BLaER1 treated with 17β-estradiol and CSF1 and Interleukin-3, amounts not matched to agents 10 nM and 100 nM (cell line): ENCODE measurements around the gene IGHMBP2.
A peak's percentile ranks its signal among the peaks of the same experiment; 100 is the strongest.

ENCODE experiments used
- H3K27ac ChIP-seq, 11 experiments: shearing (Covaris generic); formaldehyde crosslinking; 2 replicates each; pipeline ENCODE4 v1.8.1; 2022
- H3K27me3 ChIP-seq, 11 experiments: shearing (Covaris generic); formaldehyde crosslinking; 2 replicates each; pipeline ENCODE4 v1.8.1; 2022
- H3K36me3 ChIP-seq, 11 experiments: shearing (Covaris generic); formaldehyde crosslinking; 2 replicates each; pipeline ENCODE4 v1.8.1; 2022
- H3K4me1 ChIP-seq, 10 experiments: shearing (Covaris generic); formaldehyde crosslinking; 2 replicates each; pipeline ENCODE4 v1.8.1; 2022
- H3K4me2 ChIP-seq, 11 experiments: shearing (Covaris generic); formaldehyde crosslinking; 2 replicates each; pipeline ENCODE4 v1.8.1; 2022
- H3K4me3 ChIP-seq, 10 experiments: shearing (Covaris generic); formaldehyde crosslinking; 2 replicates each; pipeline ENCODE4 v1.8.1; 2022
- H3K9ac ChIP-seq, 11 experiments: shearing (Covaris generic); formaldehyde crosslinking; 2 replicates each; pipeline ENCODE4 v1.8.1; 2022
- H3K9me3 ChIP-seq, 11 experiments: shearing (Covaris generic); formaldehyde crosslinking; replicated peaks in 1 of 11; 2 replicates each; pipeline ENCODE4 v1.8.1; 2022
- H4K20me1 ChIP-seq, 11 experiments: shearing (Covaris generic); formaldehyde crosslinking; 2 replicates each; pipeline ENCODE4 v1.8.1; 2022
- Cebpa-rat ChIP-seq, 11 experiments: shearing (Covaris generic); IDR thresholded peaks; 2 replicates each; pipeline ENCODE4 v1.8.1; 2022

The IGHMBP2 gene

GRCh38 chr11:68974421-68975194 is 70.9 kb downstream of the IGHMBP2 start:
- no peak overlapping the region for H3K4me2 ChIP-seq
- H3K4me3 ChIP-seq, result no peak overlapping the region
- no peak overlapping the region for H3K27ac ChIP-seq
- H3K36me3 ChIP-seq, result no peaks in the 10 kb centered on the region
- no peak overlapping the region for H3K9ac ChIP-seq
- TF ChIP-seq Cebpa-rat (IDR thresholded peaks at IDR 0.05), result no peak
- H3K9me3 ChIP-seq, result no peaks in the 10 kb centered on the region
- peaks cover 11 to 22% (median 20%) of the 10 kb centered on the region in 10 experiments for H3K4me1 ChIP-seq
- H3K27me3 ChIP-seq, result peaks cover 0 to 21% (median 14%) of the 10 kb centered on the region in 11 experiments; a peak in 14 of 22 replicates
- H4K20me1 ChIP-seq, result peaks cover 0 to 23% (median 8%) of the 10 kb centered on the region in 11 experiments; a peak in 9 of 22 replicates

DNA sequence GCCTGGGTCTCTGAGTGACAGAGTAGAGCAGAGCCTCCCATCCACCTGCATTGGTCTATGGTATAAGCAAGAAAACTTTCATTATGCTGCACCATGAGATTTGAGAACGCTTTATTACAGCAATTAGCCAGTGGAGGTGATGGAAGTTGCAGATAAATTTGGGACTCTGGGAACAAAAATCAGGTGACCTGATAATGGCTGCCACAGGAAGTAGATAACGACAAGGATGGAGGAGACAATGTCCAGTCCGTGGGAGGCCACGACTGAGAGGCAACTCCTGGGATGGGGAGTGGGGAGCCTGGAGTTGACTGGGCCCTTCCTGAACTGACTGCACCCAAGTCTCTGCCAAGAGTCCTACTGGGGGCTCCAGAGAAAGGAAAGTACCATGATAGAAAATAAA is 72.4 kb downstream of the IGHMBP2 start:
- no peak for TF ChIP-seq Cebpa-rat (IDR thresholded peaks at IDR 0.05)
- H3K27ac ChIP-seq, result no peak overlapping the region
- peaks cover 0 to 37% (median 8%) of the 10 kb centered on the region in 11 experiments; a peak in 9 of 22 replicates for H4K20me1 ChIP-seq
- H3K27me3 ChIP-seq, result peaks cover 0 to 27% (median 20%) of the 10 kb centered on the region in 11 experiments; a peak in 16 of 22 replicates
- H3K4me1 ChIP-seq, result peaks cover 21 to 36% (median 33%) of the 10 kb centered on the region in 10 experiments
- H3K36me3 ChIP-seq, result no peaks in the 10 kb centered on the region
- no peaks in the 10 kb centered on the region for H3K9me3 ChIP-seq
- no peak overlapping the region for H3K9ac ChIP-seq
- H3K4me3 ChIP-seq, result no peak overlapping the region
- H3K4me2 ChIP-seq, result no peak overlapping the region

- Histone ChIP-seq H4K20me1 (peaks cover 0 to 37% (median 8%) of the 10 kb centered on the region in 11 experiments; a peak in 9 of 22 replicates), H3K4me3 (no peak overlapping the region), H3K27ac (no peak overlapping the region), H3K27me3 (peaks cover 0 to 27% (median 19%) of the 10 kb centered on the region in 11 experiments; a peak in 16 of 22 replicates), H3K4me2 (no peak overlapping the region), H3K36me3 (no peaks in the 10 kb centered on the region), H3K9me3 (peaks cover 0 to 1% (median 0%) of the 10 kb centered on the region in 11 experiments; a peak in 2 of 22 replicates), H3K4me1 (peaks cover 21 to 36% (median 33%) of the 10 kb centered on the region in 10 experiments), H3K9ac (no peak overlapping the region)
- no peak for TF ChIP-seq Cebpa-rat (IDR thresholded peaks at IDR 0.05)
These were observed 72.9 kb downstream of the IGHMBP2 start for GRCh38 chr11:68976563-68976962.

GRCh38 chr11:68977781-68978625 is 74.3 kb downstream of the IGHMBP2 start:
- Histone ChIP-seq H3K27ac (peak overlapping the region in 2 of 11 experiments; percentile 28 to 37; a peak in 2 of 22 replicates), H3K4me1 (peaks cover 21 to 36% (median 33%) of the 10 kb centered on the region in 10 experiments), H3K27me3 (peaks cover 0 to 25% (median 18%) of the 10 kb centered on the region in 11 experiments; a peak in 15 of 22 replicates), H3K9me3 (peaks cover 7 to 12% (median 9%) of the 10 kb centered on the region in 11 experiments; a peak in 21 of 22 replicates), H3K36me3 (no peaks in the 10 kb centered on the region), H3K4me2 (peak overlapping the region in 9 of 11 experiments; percentile 84 to 97 (median 95); a peak in 18 of 22 replicates), H4K20me1 (peaks cover 0 to 37% (median 8%) of the 10 kb centered on the region in 11 experiments; a peak in 9 of 22 replicates), H3K9ac (no peak overlapping the region; a peak in 1 of 22 replicates), H3K4me3 (no peak overlapping the region)
- no peak for TF ChIP-seq Cebpa-rat (IDR thresholded peaks at IDR 0.05)

GRCh38 chr11:68978626-68978930 is 74.9 kb downstream of the IGHMBP2 start:
- Histone ChIP-seq H3K27ac (peak overlapping the region in 2 of 11 experiments; percentile 28 to 37; a peak in 2 of 22 replicates), H3K4me2 (peak overlapping the region; percentile 58 to 97 (median 93)), H3K9me3 (peaks cover 7 to 12% (median 9%) of the 10 kb centered on the region in 11 experiments; a peak in 21 of 22 replicates), H3K9ac (no peak overlapping the region), H3K4me1 (peaks cover 21 to 36% (median 33%) of the 10 kb centered on the region in 10 experiments), H4K20me1 (peaks cover 0 to 37% (median 8%) of the 10 kb centered on the region in 11 experiments; a peak in 9 of 22 replicates), H3K27me3 (peaks cover 0 to 25% (median 18%) of the 10 kb centered on the region in 11 experiments; a peak in 15 of 22 replicates), H3K36me3 (no peaks in the 10 kb centered on the region), H3K4me3 (peak overlapping the region in 1 of 10 experiments; percentile 13; a peak in 1 of 20 replicates)
- no peak for TF ChIP-seq Cebpa-rat (IDR thresholded peaks at IDR 0.05)

DNA sequence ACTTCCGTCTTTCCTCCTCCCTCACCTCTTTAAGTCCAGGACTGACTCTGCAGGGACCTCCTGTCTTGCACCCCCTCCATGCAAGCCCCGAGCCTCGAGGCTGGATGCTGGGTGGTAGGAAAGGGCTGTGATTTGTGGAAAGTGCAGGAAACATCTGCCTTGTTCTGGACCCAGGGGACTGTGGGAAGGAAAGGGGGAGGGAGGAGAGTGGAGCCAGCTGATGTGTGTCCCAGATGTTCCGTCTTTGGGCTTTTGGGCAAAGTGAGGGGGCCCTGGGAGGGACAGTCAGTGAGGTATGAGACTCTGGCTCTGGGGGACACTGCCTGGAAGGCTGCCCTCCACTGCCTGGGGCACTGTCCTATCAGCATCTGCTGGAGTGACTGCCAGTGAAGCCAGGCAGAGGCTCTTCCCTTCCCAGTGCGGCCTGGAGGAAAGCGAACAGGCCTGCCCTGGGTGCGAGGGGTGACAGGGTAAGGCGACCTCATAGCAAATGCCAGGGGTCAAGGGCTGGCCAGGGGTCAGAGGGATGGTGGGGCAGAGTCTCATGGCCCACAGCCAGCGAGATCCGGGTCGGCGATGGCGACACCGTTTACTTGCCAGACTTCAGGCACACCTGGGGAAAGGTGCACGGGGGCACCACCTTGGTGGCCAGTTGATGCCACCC is 75.4 kb downstream of the IGHMBP2 start:
- H3K27me3 ChIP-seq, result peaks cover 0 to 25% (median 18%) of the 10 kb centered on the region in 11 experiments; a peak in 15 of 22 replicates
- H3K9ac ChIP-seq, result 0 out of 22 replicates have a peak overlapping the region, but pooled peaks of 1 of the 11 experiments have one; percentile 24
- H4K20me1 ChIP-seq, result peaks cover 0 to 37% (median 8%) of the 10 kb centered on the region in 11 experiments; a peak in 9 of 22 replicates
- peak overlapping the region in 3 of 10 experiments; percentile 6 to 48 (median 45); a peak in 4 of 20 replicates for H3K4me3 ChIP-seq
- peak overlapping the region; percentile 58 to 97 (median 93) for H3K4me2 ChIP-seq
- peaks cover 21 to 36% (median 33%) of the 10 kb centered on the region in 10 experiments for H3K4me1 ChIP-seq
- no peaks in the 10 kb centered on the region for H3K36me3 ChIP-seq
- TF ChIP-seq Cebpa-rat (IDR thresholded peaks at IDR 0.05), result no peak
- H3K9me3 ChIP-seq, result peaks cover 7 to 12% (median 9%) of the 10 kb centered on the region in 11 experiments; a peak in 21 of 22 replicates
- H3K27ac ChIP-seq, result peak overlapping the region in 3 of 11 experiments; percentile 19 to 32 (median 24); a peak in 4 of 22 replicates

GRCh38 chr11:68979931-68980775 is 76.5 kb downstream of the IGHMBP2 start:
- peaks cover 0 to 37% (median 8%) of the 10 kb centered on the region in 11 experiments; a peak in 9 of 22 replicates for H4K20me1 ChIP-seq
- no peaks in the 10 kb centered on the region for H3K36me3 ChIP-seq
- peak overlapping the region in 1 of 11 experiments; percentile 22; a peak in 2 of 22 replicates for H3K9ac ChIP-seq
- peak overlapping the region in 8 of 10 experiments; percentile 9 to 55 (median 42); a peak in 10 of 20 replicates for H3K4me3 ChIP-seq
- no peak for TF ChIP-seq Cebpa-rat (IDR thresholded peaks at IDR 0.05)
- peak overlapping the region; percentile 58 to 97 (median 93) for H3K4me2 ChIP-seq
- peaks cover 7 to 12% (median 9%) of the 10 kb centered on the region in 11 experiments; a peak in 21 of 22 replicates for H3K9me3 ChIP-seq
- 0 out of 22 replicates have a peak overlapping the region, but pooled peaks of 1 of the 11 experiments have one; percentile 24 for H3K27ac ChIP-seq
- peaks cover 0 to 25% (median 18%) of the 10 kb centered on the region in 11 experiments; a peak in 15 of 22 replicates for H3K27me3 ChIP-seq
- H3K4me1 ChIP-seq, result peaks cover 21 to 36% (median 33%) of the 10 kb centered on the region in 10 experiments
